Measurements from ENCODE around the gene ARHGAP28.

DNA sequence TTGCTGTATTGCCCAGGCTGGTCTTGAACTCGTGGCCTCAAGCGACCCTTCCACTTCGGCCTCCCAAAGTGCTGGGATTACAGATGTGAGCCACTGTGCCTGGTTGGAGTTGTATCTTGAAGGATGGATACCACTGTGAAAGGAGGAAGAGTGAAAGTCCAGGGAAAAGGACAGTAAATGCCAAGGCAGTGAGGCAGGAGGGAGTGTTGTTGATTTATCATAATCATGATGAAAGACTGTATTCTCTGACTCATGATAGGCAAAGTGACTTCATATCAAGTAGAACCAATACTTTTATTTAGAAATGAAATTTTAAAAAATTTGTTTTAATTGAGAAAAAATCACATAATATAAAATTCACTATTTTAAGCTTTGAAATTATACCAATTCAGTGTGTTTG lies 162.3 kb downstream of the ARHGAP28 start:
- TF ChIP-seq SMC3 (IDR thresholded peaks at IDR 0.05; ENCODE audit: low read depth, low read length) = no peak
- no peak for TF ChIP-seq CHD2 (IDR thresholded peaks at IDR 0.05; ENCODE audit: low read length, partially characterized antibody)
- TF ChIP-seq, protein P1, sequence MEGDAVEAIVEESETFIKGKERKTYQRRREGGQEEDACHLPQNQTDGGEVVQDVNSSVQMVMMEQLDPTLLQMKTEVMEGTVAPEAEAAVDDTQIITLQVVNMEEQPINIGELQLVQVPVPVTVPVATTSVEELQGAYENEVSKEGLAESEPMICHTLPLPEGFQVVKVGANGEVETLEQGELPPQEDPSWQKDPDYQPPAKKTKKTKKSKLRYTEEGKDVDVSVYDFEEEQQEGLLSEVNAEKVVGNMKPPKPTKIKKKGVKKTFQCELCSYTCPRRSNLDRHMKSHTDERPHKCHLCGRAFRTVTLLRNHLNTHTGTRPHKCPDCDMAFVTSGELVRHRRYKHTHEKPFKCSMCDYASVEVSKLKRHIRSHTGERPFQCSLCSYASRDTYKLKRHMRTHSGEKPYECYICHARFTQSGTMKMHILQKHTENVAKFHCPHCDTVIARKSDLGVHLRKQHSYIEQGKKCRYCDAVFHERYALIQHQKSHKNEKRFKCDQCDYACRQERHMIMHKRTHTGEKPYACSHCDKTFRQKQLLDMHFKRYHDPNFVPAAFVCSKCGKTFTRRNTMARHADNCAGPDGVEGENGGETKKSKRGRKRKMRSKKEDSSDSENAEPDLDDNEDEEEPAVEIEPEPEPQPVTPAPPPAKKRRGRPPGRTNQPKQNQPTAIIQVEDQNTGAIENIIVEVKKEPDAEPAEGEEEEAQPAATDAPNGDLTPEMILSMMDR (IDR thresholded peaks at IDR 0.05) = no peak
- no peak for TF ChIP-seq EZH2phosphoT487 (IDR thresholded peaks at IDR 0.05; ENCODE audit: borderline replicate concordance, low read depth)
- no peak for TF ChIP-seq TAF1 (IDR thresholded peaks at IDR 0.05; ENCODE audit: borderline replicate concordance, low read depth, low read length)
- TF ChIP-seq SIN3A (IDR thresholded peaks at IDR 0.05; ENCODE audit: borderline replicate concordance, low read depth, low read length) = no peak
- no peak for TF ChIP-seq RCOR1 (IDR thresholded peaks at IDR 0.05; ENCODE audit: low read length)
- TF ChIP-seq, protein P2, sequence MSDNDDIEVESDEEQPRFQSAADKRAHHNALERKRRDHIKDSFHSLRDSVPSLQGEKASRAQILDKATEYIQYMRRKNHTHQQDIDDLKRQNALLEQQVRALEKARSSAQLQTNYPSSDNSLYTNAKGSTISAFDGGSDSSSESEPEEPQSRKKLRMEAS (IDR thresholded peaks at IDR 0.05; ENCODE audit: low read depth) = no peak
